OCI-LY7 (cell line): Measurements from ENCODE around the gene MEAK7. TPM values are rescaled to one million over a fixed set of nuclear protein-coding genes. Genes with fewer than 3 reads are reported as not detected.

Experiments
- BruUV-seq: library from RNA; stranded (reverse); fragments of 400-500 nt; replicated peaks from 2 replicates; lab custom pipeline; 2021; lab: Mats Ljungman, UMichigan
- CTCF ChIA-PET: fragments of 300-600 bp; sonication (Branson Sonifier 250); formaldehyde crosslinking; loops from one replicate; lab custom pipeline; 2022; ENCODE audit warnings: antibody characterized with exemption; ENCODE audit not compliant: unreplicated experiment; lab: Charles Lee
- POLR2A ChIA-PET: fragments of 300-600 bp; sonication (Branson Sonifier 250); formaldehyde crosslinking; loops from one replicate; lab custom pipeline; 2022; ENCODE audit warnings: antibody characterized with exemption; lab: Charles Lee
- DNase-seq: peaks from one replicate; pipeline ENCODE4 v3.0.0-alpha.2; 2015; ENCODE audit warnings: low spot score
- H2AFZ ChIP-seq: fragments of 200-600 bp; sonication (generic), shearing (Covaris generic); 2 replicates; pipeline ENCODE4 v1.6.1; 2014; ENCODE audit warnings: mild to moderate bottlenecking, antibody characterized with exemption, low read length, moderate library complexity
- H3K27ac ChIP-seq: fragments of 200-600 bp; sonication (generic); 2 replicates; pipeline ENCODE4 v1.5.1; 2014; ENCODE audit warnings: mixed run types, low read depth, mild to moderate bottlenecking, moderate library complexity, low read length, inconsistent platforms; ENCODE audit not compliant: poor library complexity, severe bottlenecking
- H3K36me3 ChIP-seq: fragments of 200-600 bp; sonication (generic); 2 replicates; pipeline ENCODE4 v1.6.1; 2014; ENCODE audit warnings: mild to moderate bottlenecking, antibody characterized with exemption, low read length, moderate library complexity, mixed read lengths; ENCODE audit not compliant: insufficient read depth
- H3K4me1 ChIP-seq: fragments of 200-600 bp; sonication (generic); 2 replicates; pipeline ENCODE4 v1.5.1; 2014; ENCODE audit warnings: mild to moderate bottlenecking, low read length; ENCODE audit not compliant: insufficient read depth, poor library complexity, severe bottlenecking
- H3K4me2 ChIP-seq: fragments of 200-600 bp; sonication (generic); 2 replicates; pipeline ENCODE4 v1.6.1; 2014; ENCODE audit warnings: mild to moderate bottlenecking, low read length
- H3K4me3 ChIP-seq: fragments of 200-600 bp; sonication (generic); 2 replicates; pipeline ENCODE4 v1.5.1; 2014; ENCODE audit warnings: mild to moderate bottlenecking, low read depth, low read length; ENCODE audit not compliant: poor library complexity, severe bottlenecking
- H3K79me2 ChIP-seq: fragments of 200-600 bp; sonication (generic); 2 replicates; pipeline ENCODE4 v1.6.1; 2016; ENCODE audit warnings: low read depth, mild to moderate bottlenecking, low read length, moderate library complexity, mixed read lengths; ENCODE audit not compliant: insufficient read depth
- H3K9me2 ChIP-seq: fragments of 200-600 bp; sonication (generic); 2 replicates; pipeline ENCODE4 v1.6.1; 2016; ENCODE audit warnings: mild to moderate bottlenecking, low read length, mixed read lengths; ENCODE audit not compliant: insufficient read depth
- H3K9me3 ChIP-seq: fragments of 200-600 bp; sonication (generic); 2 replicates; pipeline ENCODE4 v1.6.1; 2014; ENCODE audit warnings: mild to moderate bottlenecking, mixed run types, low read length, mixed read lengths
- H4K20me1 ChIP-seq: fragments of 200-600 bp; sonication (generic); 2 replicates; pipeline ENCODE4 v1.6.1; 2014; ENCODE audit warnings: mild to moderate bottlenecking, antibody characterized with exemption, low read length, moderate library complexity, mixed read lengths; ENCODE audit not compliant: insufficient read depth
- CTCF ChIP-seq: fragments of 200-600 bp; sonication (generic); conservative IDR thresholded peaks from 2 replicates; pipeline ENCODE4 v1.5.1; 2014; ENCODE audit warnings: mild to moderate bottlenecking, antibody characterized with exemption, low read length, moderate library complexity, mixed read lengths
- EZH2phosphoT487 ChIP-seq: fragments of 200-600 bp; sonication (generic); IDR thresholded peaks from 2 replicates; pipeline ENCODE4 v1.6.1; 2018; ENCODE audit warnings: low read depth, borderline replicate concordance, mild to moderate bottlenecking, mixed run types, antibody characterized with exemption, low read length, moderate library complexity, mixed read lengths
- intact Hi-C: fragments of 100-400 bp; cut with micrococcal nuclease; formaldehyde crosslinking; loops from one replicate; pipeline ENCODE4 v1.10.0; 2022; ENCODE audit not compliant: unreplicated experiment
- total RNA-seq, 2 experiments: library from RNA; depleted of rRNA in 1 of 2; stranded (reverse); fragments of >200 nt in 1 of 2; shearing (Covaris generic) in 1 of 2; gene quantifications; 2 replicates each; pipeline ENCODE4 v1.2.3, GENCODE V29; 2014 to 2022

The MEAK7 gene
- total RNA-seq, 2 experiments from 2014 or later: 12.0 to 20.5 TPM

GRCh38 chr16:84538222-84538840 is 33.9 kb upstream of the MEAK7 start:
- no peaks in the 10 kb centered on the region for H3K4me1 ChIP-seq
- no peak overlapping the region for H3K4me3 ChIP-seq
- intact Hi-C loops: no loop called here
- BruUV-seq: no TSS peak
- CTCF ChIA-PET: no interaction called here
- TF ChIP-seq CTCF (no peak), EZH2phosphoT487 (no peak)
- H2AFZ ChIP-seq: no peak overlapping the region
- H3K9me3 ChIP-seq: no peaks in the 10 kb centered on the region
- no peaks in the 10 kb centered on the region for H3K9me2 ChIP-seq
- no peaks in the 10 kb centered on the region for H3K79me2 ChIP-seq
- no peak for DNase-seq
- POLR2A ChIA-PET: no interaction called here
- H3K36me3 ChIP-seq: no peaks in the 10 kb centered on the region
- no peak overlapping the region for H3K4me2 ChIP-seq
- no peak overlapping the region for H3K27ac ChIP-seq
- H4K20me1 ChIP-seq: no peaks in the 10 kb centered on the region

- Histone ChIP-seq H3K36me3 (no peaks in the 10 kb centered on the region), H3K9me3 (no peaks in the 10 kb centered on the region), H4K20me1 (no peaks in the 10 kb centered on the region), H2AFZ (no peak overlapping the region), H3K79me2 (no peaks in the 10 kb centered on the region), H3K4me1 (no peaks in the 10 kb centered on the region), H3K4me2 (no peak overlapping the region), H3K4me3 (no peak overlapping the region), H3K9me2 (no peaks in the 10 kb centered on the region), H3K27ac (no peak overlapping the region)
- intact Hi-C loops: no loop called here
- no TSS peak for BruUV-seq
- no peak for TF ChIP-seq EZH2phosphoT487
- no peak for TF ChIP-seq CTCF
- CTCF ChIA-PET: no interaction called here
- POLR2A ChIA-PET: no interaction called here
- DNase-seq: no peak
These were observed 33.2 kb upstream of the MEAK7 start for GRCh38 chr16:84537491-84538151.

- DNase-seq: no peak
- Histone ChIP-seq H3K4me3 (no peak overlapping the region), H3K4me1 (no peaks in the 10 kb centered on the region), H3K27ac (no peak overlapping the region), H3K4me2 (no peak overlapping the region), H3K79me2 (no peaks in the 10 kb centered on the region), H3K36me3 (no peaks in the 10 kb centered on the region), H3K9me3 (no peaks in the 10 kb centered on the region), H4K20me1 (no peaks in the 10 kb centered on the region), H3K9me2 (no peaks in the 10 kb centered on the region), H2AFZ (no peak overlapping the region)
- no peak for TF ChIP-seq EZH2phosphoT487
- TF ChIP-seq CTCF: no peak
- ChIA-PET CTCF (no interaction called here), POLR2A (no interaction called here)
- BruUV-seq: no TSS peak
- intact Hi-C loops: no loop called here
These were observed 31.4 kb upstream of the MEAK7 start for GRCh38 chr16:84535851-84536250.
